GM23338 (cell line): ENCODE measurements around the gene TMEM250. TPM values are rescaled to one million over a fixed set of nuclear protein-coding genes. Genes with fewer than 3 reads are reported as not detected.

Experiments used
- ATAC-seq: fragments of 200-7000 bp; cut with Tn5 transposase; 3 replicates; pipeline ENCODE4 v1.9.1; 2020
- DNase-seq: peaks from one replicate; pipeline ENCODE4 v3.0.0-alpha.2; 2015; ENCODE audit warnings: low spot score
- H2AFZ ChIP-seq: fragments of 200-600 bp; sonication (generic); 2 replicates; pipeline ENCODE4 v1.8.0; 2016; ENCODE audit warnings: antibody characterized with exemption, mild to moderate bottlenecking, moderate library complexity
- H3F3A ChIP-seq: fragments of 200-600 bp; sonication (generic); replicated peaks from 2 replicates; pipeline ENCODE4 v1.8.0; 2017; ENCODE audit warnings: antibody characterized with exemption, mixed run types, low read depth
- H3K27ac ChIP-seq: fragments of 200-600 bp; sonication (generic); 2 replicates; pipeline ENCODE4 v1.6.1; 2016; ENCODE audit warnings: low read depth
- H3K27me3 ChIP-seq: fragments of 200-600 bp; sonication (generic); 2 replicates; pipeline ENCODE4 v1.8.0; 2016; ENCODE audit warnings: mild to moderate bottlenecking, mixed run types, moderate library complexity; ENCODE audit not compliant: insufficient read depth
- H3K36me3 ChIP-seq: fragments of 200-600 bp; sonication (generic); 2 replicates; pipeline ENCODE4 v1.8.0; 2016; ENCODE audit warnings: mild to moderate bottlenecking; ENCODE audit not compliant: insufficient read depth
- H3K4me1 ChIP-seq: fragments of 200-600 bp; sonication (generic); 2 replicates; pipeline ENCODE4 v1.8.0; 2016; ENCODE audit warnings: mild to moderate bottlenecking, moderate library complexity; ENCODE audit not compliant: insufficient read depth
- H3K4me2 ChIP-seq: fragments of 200-600 bp; sonication (generic); 2 replicates; pipeline ENCODE4 v1.7.1; 2017; ENCODE audit warnings: mixed run types
- H3K4me3 ChIP-seq: fragments of 200-600 bp; sonication (generic); 2 replicates; pipeline ENCODE4 v1.6.1; 2016; ENCODE audit warnings: mixed run types
- H3K79me2 ChIP-seq: fragments of 200-600 bp; sonication (generic); replicated peaks from 2 replicates; pipeline ENCODE4 v1.8.0; 2017; ENCODE audit warnings: mild to moderate bottlenecking; ENCODE audit not compliant: insufficient read depth
- H3K9me2 ChIP-seq: fragments of 200-600 bp; sonication (generic); 2 replicates; pipeline ENCODE4 v1.8.0; 2017; ENCODE audit not compliant: insufficient read depth
- H4K20me1 ChIP-seq: fragments of 200-600 bp; sonication (generic); replicated peaks from 2 replicates; pipeline ENCODE4 v1.8.0; 2017; ENCODE audit warnings: mild to moderate bottlenecking; ENCODE audit not compliant: insufficient read depth
- H3K27ac Mint-ChIP-seq: 2 replicates; pipeline ENCODE4 v1.8.0; 2020; ENCODE audit warnings: inconsistent platforms, mild to moderate bottlenecking, moderate library complexity, mixed read lengths
- H3K27me3 Mint-ChIP-seq: 3 replicates; pipeline ENCODE4 v1.8.0; 2022; ENCODE audit warnings: low read depth, mild to moderate bottlenecking, moderate library complexity, mixed read lengths, inconsistent platforms; ENCODE audit not compliant: insufficient read depth, poor library complexity
- H3K36me3 Mint-ChIP-seq: 3 replicates; pipeline ENCODE4 v1.8.0; 2021; ENCODE audit warnings: low read depth, mild to moderate bottlenecking, inconsistent platforms, moderate library complexity, mixed read lengths
- H3K4me1 Mint-ChIP-seq: 3 replicates; pipeline ENCODE4 v1.8.0; 2020; ENCODE audit warnings: mild to moderate bottlenecking, inconsistent platforms, mixed read lengths
- H3K4me3 Mint-ChIP-seq: 3 replicates; pipeline ENCODE4 v1.8.0; 2021; ENCODE audit warnings: moderate library complexity, mild to moderate bottlenecking, inconsistent platforms, mixed read lengths
- H3K9me3 Mint-ChIP-seq: 3 replicates; pipeline ENCODE4 v1.8.0; 2020; ENCODE audit warnings: moderate library complexity, mild to moderate bottlenecking, inconsistent platforms, mixed read lengths
- CREB1 ChIP-seq: fragments of 250-450 bp; sonication (Bioruptor Pico); IDR thresholded peaks from 2 replicates; pipeline ENCODE4 v1.5.0; 2020; ENCODE audit warnings: low read depth, mild to moderate bottlenecking, moderate library complexity
- ETS1 ChIP-seq: IDR thresholded peaks from 2 replicates; pipeline ENCODE4 v1.6.1; 2016; ENCODE audit warnings: antibody characterized with exemption
- EZH2 ChIP-seq: fragments of 200-600 bp; sonication (generic); IDR thresholded peaks from one replicate; pipeline ENCODE4 v1.8.0; 2017; ENCODE audit warnings: antibody characterized with exemption, mild to moderate bottlenecking, low read depth; ENCODE audit not compliant: unreplicated experiment
- JUNB ChIP-seq: IDR thresholded peaks from one replicate; pipeline ENCODE4 v1.6.1; 2016; ENCODE audit warnings: antibody characterized with exemption; ENCODE audit not compliant: unreplicated experiment
- NANOG ChIP-seq: IDR thresholded peaks from 2 replicates; pipeline ENCODE4 v1.6.1; 2016; ENCODE audit warnings: antibody characterized with exemption, borderline replicate concordance
- POLR2AphosphoS5 ChIP-seq: IDR thresholded peaks from 2 replicates; pipeline ENCODE4 v1.6.1; 2016; ENCODE audit warnings: antibody characterized with exemption, low read depth
- REST ChIP-seq: IDR thresholded peaks from one replicate; pipeline ENCODE4 v1.6.1; 2018; ENCODE audit warnings: antibody characterized with exemption; ENCODE audit not compliant: unreplicated experiment
- STAT1 ChIP-seq: IDR thresholded peaks from one replicate; pipeline ENCODE4 v1.6.1; 2016; ENCODE audit warnings: antibody characterized with exemption; ENCODE audit not compliant: unreplicated experiment
- ZNF331 ChIP-seq: fragments of 250-450 bp; sonication (Bioruptor Pico); IDR thresholded peaks from 2 replicates; pipeline ENCODE4 v1.5.0; 2020; ENCODE audit warnings: low read depth, mild to moderate bottlenecking, moderate library complexity
- polyA plus RNA-seq: library from polyadenylated mRNA; unstranded; fragments of >200 nt; fragmentation: Nextera tagmentation; extraction: Ambion mirVana; gene quantifications from 2 replicates; pipeline ENCODE4 v1.2.1, GENCODE V29; 2016
- total RNA-seq: library from RNA; depleted of rRNA; stranded (reverse); fragments of >200 nt; shearing (Covaris generic); gene quantifications from 2 replicates; pipeline ENCODE4 v1.2.3, GENCODE V29; 2014

TMEM250 gene
- total and polyA plus RNA-seq, 2 experiments from 2014 or later, result 12.2 to 39.2 TPM

- Mint-ChIP-seq H3K9me3 (no peaks in the 10 kb centered on the region), H3K4me3 (no peak overlapping the region), H3K27me3 (peaks cover 20% of the 10 kb centered on the region), H3K27ac (no peak overlapping the region; the same call in 1 of the 2 replicates), H3K4me1 (peaks cover 30% of the 10 kb centered on the region), H3K36me3 (peaks cover 11% of the 10 kb centered on the region; the same call in 2 of the 3 replicates)
- ATAC-seq, result no peak
- H3K4me2 ChIP-seq, result no peak overlapping the region
- H3K36me3 ChIP-seq, result no peaks in the 10 kb centered on the region
- H3K9me2 ChIP-seq, result no peaks in the 10 kb centered on the region
- no peak overlapping the region; the same call in 1 of the 2 replicates for H3K27ac ChIP-seq
- no peaks in the 10 kb centered on the region for H3K27me3 ChIP-seq
- H3K4me1 ChIP-seq, result peaks cover 27% of the 10 kb centered on the region
- H2AFZ ChIP-seq, result no peak overlapping the region
- H3K4me3 ChIP-seq, result no peak overlapping the region
- H3K79me2 ChIP-seq, result no peaks in the 10 kb centered on the region
- TF ChIP-seq NANOG (no peak), JUNB (no peak), REST (no peak), ZNF331 (CRISPR knock-in tag) (no peak), POLR2AphosphoS5 (no peak), ETS1 (no peak), EZH2 (no peak), CREB1 (CRISPR knock-in tag) (no peak)
- no peaks in the 10 kb centered on the region for H4K20me1 ChIP-seq
- no peak for DNase-seq
- H3F3A ChIP-seq, result peaks cover 16% of the 10 kb centered on the region; the same call in 1 of the 2 replicates
These were observed 6.8 kb downstream of the TMEM250 start for GRCh38 chr9:136111910-136112309.

- Histone ChIP-seq H3K79me2 (no peaks in the 10 kb centered on the region), H3K36me3 (no peaks in the 10 kb centered on the region), H3K27ac (no peak overlapping the region), H3K27me3 (no peaks in the 10 kb centered on the region), H3F3A (0 out of 2 replicates have a peak, but pooled peaks cover 16% of the 10 kb centered on the region), H3K4me2 (no peak overlapping the region), H3K4me1 (peaks cover 33% of the 10 kb centered on the region), H3K9me2 (no peaks in the 10 kb centered on the region), H2AFZ (no peak overlapping the region), H4K20me1 (no peaks in the 10 kb centered on the region), H3K4me3 (no peak overlapping the region)
- H3K27ac Mint-ChIP-seq, result no peak overlapping the region
- H3K36me3 Mint-ChIP-seq, result peaks cover 11% of the 10 kb centered on the region; the same call in 2 of the 3 replicates
- DNase-seq (no peak), ATAC-seq (no peak)
- peaks cover 34% of the 10 kb centered on the region for H3K4me1 Mint-ChIP-seq
- no peak overlapping the region for H3K4me3 Mint-ChIP-seq
- H3K27me3 Mint-ChIP-seq, result peaks cover 20% of the 10 kb centered on the region
- H3K9me3 Mint-ChIP-seq, result no peaks in the 10 kb centered on the region
- TF ChIP-seq STAT1, result no peak
- no peak for TF ChIP-seq ETS1
- TF ChIP-seq REST, result no peak
- no peak for TF ChIP-seq ZNF331 (CRISPR knock-in tag)
These were observed 7.5 kb downstream of the TMEM250 start for GRCh38 chr9:136111190-136111589.
